Activated CD4-positive, alpha-beta T cell treated with anti-CD3 and anti-CD28 coated beads, Interleukin-2, amount 50 U/mL, for 16 hours (primary cell): ENCODE data around the gene HINT1.

Experiments used
- DNase-seq: peaks from one replicate; pipeline ENCODE4 v3.0.0-alpha.2; 2020

The HINT1 gene

GRCh38 chr5:131109540-131110255, 55.4 kb downstream of the HINT1 start:
- DNase-seq: peak; percentile 47
